T-cell (primary cell): ENCODE measurements around the gene TLE3. TPM values are rescaled to one million over a fixed set of nuclear protein-coding genes. Genes with fewer than 3 reads are reported as not detected.
A peak's percentile ranks its signal among the peaks of the same experiment; 100 is the strongest.

ENCODE experiments used
- ATAC-seq, 4 experiments: fragments of 200-7000 bp in 3 of 4; fragments of 150-1000 bp in 1 of 4; cut with Tn5 transposase; replicated peaks in 1 of 4; 1 replicate in 3 of 4; 2 replicates in 1 of 4; pipeline ENCODE4 v1.10.0; 2021; ENCODE audit warnings: moderate library complexity in 3 of 4, mild to moderate bottlenecking in 2 of 4, moderate number of reproducible peaks in 1 of 4
- CTCF ChIA-PET, 2 donors: fragments of 300-600 bp; sonication (Branson Sonifier 250); formaldehyde crosslinking; loops; one replicate each; lab custom pipeline; 2022; ENCODE audit warnings: antibody characterized with exemption in 2 of 2; lab: Charles Lee
- POLR2A ChIA-PET, 2 donors: fragments of 300-600 bp; sonication (Branson Sonifier 250); formaldehyde crosslinking; loops; one replicate each; lab custom pipeline; 2022; ENCODE audit warnings: antibody characterized with exemption in 2 of 2; lab: Charles Lee
- DNase-seq, 35 experiments: peaks; one replicate each; pipeline versions ENCODE4 v3.0.0 to v3.0.0-alpha.2; 2013 to 2023
- H3K27ac ChIP-seq: one replicate; pipeline ENCODE4 v1.5.1; 2013; ENCODE audit warnings: low read length
- H3K27me3 ChIP-seq, 2 experiments: replicated peaks in 1 of 2; 1 replicate in 1 of 2; 2 replicates in 1 of 2; pipeline versions ENCODE4 v1.6.1 to v1.7.0; 2013; ENCODE audit warnings: low read length in 1 of 2, mixed read lengths in 1 of 2; ENCODE audit not compliant: control insufficient read depth in 2 of 2, insufficient read depth in 2 of 2; ENCODE audit errors: extremely low read depth in 1 of 2
- H3K36me3 ChIP-seq, 2 donors: 1 replicate in 1 of 2; 2 replicates in 1 of 2; pipeline versions ENCODE4 v1.6.1 to v1.7.0; 2013; ENCODE audit warnings: low read length in 1 of 2; ENCODE audit not compliant: control insufficient read depth in 2 of 2, insufficient read depth in 1 of 2; ENCODE audit errors: extremely low read depth in 1 of 2
- H3K4me1 ChIP-seq, 2 experiments: 1 replicate in 1 of 2; 2 replicates in 1 of 2; pipeline versions ENCODE4 v1.6.1 to v1.7.0; 2013; ENCODE audit warnings: low read length in 2 of 2, mixed read lengths in 1 of 2; ENCODE audit not compliant: insufficient read depth in 2 of 2, control insufficient read depth in 1 of 2; ENCODE audit errors: extremely low read depth in 1 of 2
- H3K4me3 ChIP-seq, 2 donors: 1 replicate in 1 of 2; 2 replicates in 1 of 2; pipeline versions ENCODE4 v1.5.1 to v1.7.0; 2013; ENCODE audit warnings: mild to moderate bottlenecking in 2 of 2, low read length in 1 of 2, moderate library complexity in 1 of 2; ENCODE audit not compliant: control insufficient read depth in 1 of 2; ENCODE audit errors: extremely low read depth in 1 of 2
- H3K9me3 ChIP-seq: 2 replicates; pipeline ENCODE4 v1.7.0; 2013
- H3K27ac Mint-ChIP-seq, 2 donors: one replicate each; pipeline ENCODE4 v1.8.0; 2020 to 2021; ENCODE audit warnings: mild to moderate bottlenecking in 2 of 2, mixed read lengths in 2 of 2
- H3K27me3 Mint-ChIP-seq, 2 donors: one replicate each; pipeline ENCODE4 v1.8.0; 2021 to 2022; ENCODE audit warnings: mixed read lengths in 2 of 2
- H3K36me3 Mint-ChIP-seq: one replicate; pipeline ENCODE4 v1.8.0; 2021; ENCODE audit warnings: mixed read lengths
- H3K4me1 Mint-ChIP-seq, 3 donors: one replicate each; pipeline ENCODE4 v1.8.0; 2020 to 2022; ENCODE audit warnings: mixed read lengths in 3 of 3, mild to moderate bottlenecking in 1 of 3
- H3K4me3 Mint-ChIP-seq, 3 donors: one replicate each; pipeline ENCODE4 v1.8.0; 2020 to 2022; ENCODE audit warnings: mild to moderate bottlenecking in 3 of 3, mixed read lengths in 3 of 3, moderate library complexity in 3 of 3
- H3K9me3 Mint-ChIP-seq, 3 donors: one replicate each; pipeline ENCODE4 v1.8.0; 2020 to 2022; ENCODE audit warnings: mixed read lengths in 3 of 3
- WGBS: methylation state at CpG from one replicate; pipeline ENCODE4 v1.1.5; 2013; ENCODE audit warnings: missing lambda C conversion rate; ENCODE audit not compliant: insufficient coverage; 5-methylcytosine and 5-hydroxymethylcytosine counted together
- total RNA-seq, 35 experiments: library from RNA in 6 of 35; stranded (reverse) in 6 of 35; fragments of 120-200 nt in 1 of 35; gene quantifications; one replicate each; pipeline versions ENCODE4 v1.2.1 to v1.2.4 and lab custom pipeline; 2013 to 2026

TLE3 gene
- total RNA-seq, 5 donors from 2014 or later (not counting 1 experiment from before 2014, with no cell fraction given): 99.2 to 174 (median 160) TPM

DNA sequence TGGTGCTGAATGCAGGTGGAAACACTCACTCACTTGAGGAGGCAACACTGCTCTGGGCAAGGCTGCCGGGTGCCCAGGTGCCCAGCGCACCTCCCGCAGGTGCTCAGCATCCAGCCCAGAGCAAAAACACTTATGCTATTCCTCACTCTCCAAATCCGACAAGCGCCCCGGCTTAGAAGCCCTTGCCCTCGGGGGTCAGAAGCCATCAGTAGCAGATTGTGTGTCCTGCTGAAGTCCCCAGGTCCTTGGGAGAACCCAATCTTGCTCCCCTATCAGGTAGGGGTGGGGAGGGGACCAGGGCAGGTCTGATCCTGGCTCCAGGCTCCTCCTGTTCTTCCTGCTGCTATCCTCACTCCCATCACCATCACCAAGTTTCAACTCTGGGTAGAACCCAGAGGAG, 46.7 kb downstream of the TLE3 start:
- Mint-ChIP-seq H3K9me3 (no peaks in the 10 kb centered on the region), H3K27me3 (no peaks in the 10 kb centered on the region), H3K27ac (no peak overlapping the region), H3K36me3 (peaks cover 66% of the 10 kb centered on the region), H3K4me3 (no peak overlapping the region), H3K4me1 (peaks cover 0 to 5% (median 0%) of the 10 kb centered on the region in 3 donors)
- H3K36me3 ChIP-seq: peaks cover 25 to 72% of the 10 kb centered on the region in 2 donors
- ChIA-PET CTCF (no interaction called here), POLR2A (interaction anchor here in 1 of 2 donors (0.6 kb wide), 1 partner anchor 1139 kb away, joined by 6 read pairs; no protein-coding TSS in a partner anchor)
- peaks cover 0 to 2% of the 10 kb centered on the region in 2 experiments for H3K4me1 ChIP-seq
- H3K9me3 ChIP-seq: no peaks in the 10 kb centered on the region
- no CpG with 5 or more reads among the region's 7 CpGs for WGBS
- no peak for DNase-seq
- no peak overlapping the region for H3K4me3 ChIP-seq
- H3K27ac ChIP-seq: no peak overlapping the region
- H3K27me3 ChIP-seq: no peaks in the 10 kb centered on the region
- ATAC-seq: no peak

DNA sequence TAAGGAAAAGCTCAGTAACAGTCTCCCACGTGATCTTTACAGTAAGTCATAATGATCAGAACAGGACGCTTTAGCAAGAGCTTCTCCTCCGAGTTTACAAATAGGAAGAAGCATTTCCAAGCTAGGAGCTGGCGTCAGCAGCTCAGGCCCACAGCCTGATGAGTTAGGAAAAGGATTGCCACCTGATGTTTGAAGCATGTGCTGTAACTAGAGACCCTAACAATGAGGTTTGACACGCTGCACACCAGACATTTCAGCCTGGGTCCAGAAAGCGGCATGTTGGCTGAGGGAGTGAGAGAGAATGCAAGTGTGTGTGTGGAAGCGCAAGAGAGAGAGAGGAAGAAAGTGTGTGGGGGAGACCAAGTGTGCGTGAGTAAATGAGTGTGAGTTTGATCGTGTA, 47.3 kb downstream of the TLE3 start:
- no peak overlapping the region for H3K4me3 Mint-ChIP-seq
- no peak overlapping the region for H3K27ac Mint-ChIP-seq
- ChIA-PET CTCF (no interaction called here), POLR2A (no interaction called here)
- H3K27me3 ChIP-seq: no peaks in the 10 kb centered on the region
- no peaks in the 10 kb centered on the region for H3K9me3 ChIP-seq
- no peak for ATAC-seq
- no peaks in the 10 kb centered on the region for H3K9me3 Mint-ChIP-seq
- no peak for DNase-seq
- no peaks in the 10 kb centered on the region for H3K27me3 Mint-ChIP-seq
- H3K4me3 ChIP-seq: no peak overlapping the region
- no peak overlapping the region for H3K27ac ChIP-seq
- H3K36me3 ChIP-seq: peaks cover 24 to 67% of the 10 kb centered on the region in 2 donors
- 98% methylated on average over 8 of the region's 9 CpGs for WGBS
- H3K36me3 Mint-ChIP-seq: peaks cover 60% of the 10 kb centered on the region
- H3K4me1 ChIP-seq: peaks cover 0 to 2% of the 10 kb centered on the region in 2 experiments
- H3K4me1 Mint-ChIP-seq: peaks cover 0 to 5% (median 0%) of the 10 kb centered on the region in 3 donors

DNA sequence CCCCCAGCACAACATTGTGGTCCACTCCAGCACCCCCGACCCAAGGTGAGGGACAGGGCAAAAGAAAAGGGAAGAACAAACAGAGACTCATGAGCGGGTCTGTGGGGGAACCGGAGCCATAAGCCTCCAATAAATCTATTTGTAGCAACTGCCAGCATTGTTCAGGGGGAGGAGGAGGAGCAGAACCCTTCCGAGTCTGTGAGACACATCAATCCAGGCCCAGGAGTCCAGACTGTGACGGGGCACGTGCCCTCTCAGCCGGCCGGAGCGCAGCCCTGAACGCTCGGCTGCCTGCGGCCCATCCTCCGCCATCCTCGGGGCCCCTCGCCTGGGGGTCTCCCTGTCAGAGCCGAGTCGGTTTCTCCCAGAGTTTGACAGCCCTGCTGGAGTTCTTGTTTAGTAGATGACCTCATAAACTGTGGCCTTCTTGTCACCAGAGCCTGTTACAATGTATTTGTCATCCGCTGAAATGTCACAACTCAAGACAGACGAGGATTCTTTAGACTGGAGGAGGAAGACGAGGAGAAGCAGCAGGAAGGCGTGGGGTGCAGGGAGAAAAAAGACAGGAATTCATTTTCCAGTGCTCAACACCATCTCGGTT, 47.9 kb downstream of the TLE3 start:
- no peak overlapping the region for H3K27ac ChIP-seq
- no peaks in the 10 kb centered on the region for H3K9me3 ChIP-seq
- H3K27ac Mint-ChIP-seq: no peak overlapping the region
- ChIA-PET POLR2A (no interaction called here), CTCF (no interaction called here)
- no peaks in the 10 kb centered on the region for H3K27me3 Mint-ChIP-seq
- peaks cover 0 to 2% of the 10 kb centered on the region in 2 experiments for H3K4me1 ChIP-seq
- no peak overlapping the region for H3K4me3 Mint-ChIP-seq
- H3K36me3 Mint-ChIP-seq: peaks cover 55% of the 10 kb centered on the region
- no peak overlapping the region for H3K4me3 ChIP-seq
- no peaks in the 10 kb centered on the region for H3K27me3 ChIP-seq
- WGBS: 94% methylated on average over 17 of the region's 22 CpGs
- no peak for DNase-seq
- no peaks in the 10 kb centered on the region for H3K9me3 Mint-ChIP-seq
- no peak for ATAC-seq
- peaks cover 24 to 61% of the 10 kb centered on the region in 2 donors for H3K36me3 ChIP-seq
- peaks cover 0 to 5% (median 0%) of the 10 kb centered on the region in 3 donors for H3K4me1 Mint-ChIP-seq

DNA sequence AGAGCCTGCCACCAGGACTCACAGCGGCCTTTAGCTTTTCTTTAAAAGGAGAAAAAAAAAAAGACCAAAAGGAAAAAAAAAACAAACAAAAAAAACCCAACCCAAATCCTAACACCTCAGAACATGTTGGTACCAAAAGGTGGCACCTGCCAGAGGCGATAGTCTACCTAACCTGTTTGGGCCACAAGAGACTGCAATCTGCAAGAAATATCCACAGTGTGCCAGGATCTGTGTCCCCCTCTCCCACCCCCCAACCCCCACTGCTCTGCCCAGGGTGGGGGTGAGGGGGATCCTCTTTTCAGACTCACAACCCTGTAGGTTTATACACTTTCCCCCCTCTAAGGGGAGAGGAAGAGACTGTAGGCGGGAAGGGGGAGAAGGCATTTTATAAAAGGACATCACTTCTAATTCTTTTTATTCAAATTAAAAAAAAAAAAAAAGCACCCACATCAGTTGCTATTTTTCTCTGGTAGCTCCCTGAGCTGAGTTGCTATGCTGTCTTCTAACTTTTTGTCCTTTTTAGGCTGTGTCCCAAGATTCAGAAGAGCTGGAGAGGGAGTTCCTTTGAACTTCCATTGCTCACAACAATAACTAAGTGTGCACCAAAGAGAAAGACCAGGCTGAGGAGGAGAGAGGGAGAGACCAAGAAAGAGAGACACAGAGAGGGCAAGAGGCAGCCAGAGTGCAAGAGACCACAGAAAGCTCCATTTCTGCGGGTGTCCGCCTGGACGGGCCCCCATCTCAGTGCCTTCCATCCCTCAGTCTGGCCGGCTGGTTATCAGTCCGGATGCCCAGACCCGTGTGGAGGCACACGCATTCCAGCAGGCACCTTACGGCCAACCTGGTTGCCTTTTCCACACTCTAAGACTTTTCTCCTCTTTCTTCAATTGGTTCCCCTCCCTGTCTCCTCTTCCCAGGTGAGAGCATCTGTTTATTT, 48.9 kb downstream of the TLE3 start:
- H3K36me3 ChIP-seq: peaks cover 17 to 52% of the 10 kb centered on the region in 2 donors
- Mint-ChIP-seq H3K27me3 (no peaks in the 10 kb centered on the region), H3K4me3 (no peak overlapping the region), H3K9me3 (no peaks in the 10 kb centered on the region), H3K4me1 (peaks cover 0 to 5% (median 0%) of the 10 kb centered on the region in 3 donors), H3K27ac (no peak overlapping the region), H3K36me3 (peaks cover 56% of the 10 kb centered on the region)
- POLR2A ChIA-PET: no interaction called here
- H3K27ac ChIP-seq: no peak overlapping the region
- ATAC-seq (no peak), DNase-seq (no peak)
- no peaks in the 10 kb centered on the region for H3K9me3 ChIP-seq
- CTCF ChIA-PET: interaction anchor here in 1 of 2 donors (0.6 kb wide), 1 partner anchor 536 kb away, joined by 3 read pairs; no protein-coding TSS in a partner anchor
- no peak overlapping the region for H3K4me3 ChIP-seq
- no peaks in the 10 kb centered on the region for H3K4me1 ChIP-seq
- no peaks in the 10 kb centered on the region for H3K27me3 ChIP-seq
- 93% methylated on average over 6 of the region's 11 CpGs for WGBS

DNA sequence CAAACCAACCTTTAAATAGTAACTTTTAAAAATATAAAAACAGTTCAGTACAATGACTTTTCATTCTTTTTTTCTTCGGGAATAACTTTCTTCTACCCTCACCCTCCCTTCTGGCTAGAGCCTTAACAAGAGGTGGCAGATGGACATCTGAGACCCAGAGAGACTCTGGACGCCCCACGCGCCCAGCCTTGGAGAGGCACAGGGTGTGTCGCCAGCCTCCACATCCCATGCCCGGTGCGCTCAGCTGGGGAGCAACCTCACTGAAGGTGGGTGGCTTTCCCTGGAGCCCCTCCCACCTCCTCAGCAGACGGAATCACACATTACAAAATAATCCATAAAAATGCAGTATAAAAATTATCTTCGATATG, 49.5 kb downstream of the TLE3 start:
- no peaks in the 10 kb centered on the region for H3K9me3 Mint-ChIP-seq
- H3K36me3 ChIP-seq: peaks cover 14 to 45% of the 10 kb centered on the region in 2 donors
- H3K27ac Mint-ChIP-seq: peak overlapping the region in 1 of 2 donors; percentile 29
- ChIA-PET CTCF (interaction anchor here (0.6 kb wide), 2 partner anchors 486 to 537 kb away, joined by 3 to 5 read pairs; no protein-coding TSS in a partner anchor), POLR2A (interaction anchor here in 1 of 2 donors (0.6 kb wide), 1 partner anchor 296 kb away, joined by 7 read pairs; no protein-coding TSS in a partner anchor)
- H3K27me3 ChIP-seq: no peaks in the 10 kb centered on the region
- no peak for ATAC-seq
- no peaks in the 10 kb centered on the region for H3K4me1 ChIP-seq
- no peak overlapping the region for H3K27ac ChIP-seq
- no CpG with 5 or more reads among the region's 9 CpGs for WGBS
- H3K4me1 Mint-ChIP-seq: peaks cover 0 to 5% (median 0%) of the 10 kb centered on the region in 3 donors
- H3K27me3 Mint-ChIP-seq: no peaks in the 10 kb centered on the region
- no peak overlapping the region for H3K4me3 Mint-ChIP-seq
- DNase-seq: no peak
- no peak overlapping the region for H3K4me3 ChIP-seq
- H3K36me3 Mint-ChIP-seq: peaks cover 55% of the 10 kb centered on the region
- no peaks in the 10 kb centered on the region for H3K9me3 ChIP-seq
